ENCODE measurements around the gene SLC35E2B.

Gene SLC35E2B

DNA sequence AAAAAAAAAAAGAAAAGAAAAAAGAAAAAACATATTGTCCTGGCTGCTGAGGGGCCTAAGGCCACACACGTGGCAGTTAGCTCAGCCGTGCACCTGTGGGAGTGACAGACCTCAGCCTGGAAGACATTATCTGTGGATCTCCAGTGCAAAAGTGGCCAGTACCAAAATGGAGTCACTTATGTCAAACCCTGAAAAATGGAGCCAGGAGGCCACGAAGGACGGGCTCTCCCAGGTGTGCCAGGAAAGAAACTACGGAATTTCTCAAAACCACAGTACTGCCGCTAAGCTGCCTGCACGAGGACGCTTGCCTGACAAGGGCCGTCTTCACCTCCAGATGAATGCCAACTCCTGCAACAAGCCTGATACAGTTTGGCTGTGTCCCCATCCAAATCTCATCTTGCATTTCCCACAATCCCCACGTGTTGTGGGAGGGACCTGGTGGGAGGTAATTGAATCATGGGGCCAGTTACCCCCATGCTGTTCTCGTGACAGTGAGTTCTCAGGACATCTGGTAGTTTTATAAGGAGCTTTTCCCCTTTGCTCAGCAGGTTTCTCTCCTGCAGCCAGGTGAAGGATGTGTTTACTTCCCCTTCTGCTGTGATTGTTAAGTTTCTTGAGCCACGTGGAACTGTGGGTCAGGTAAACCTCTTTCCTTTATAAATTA, 82.6 kb downstream of the SLC35E2B start:
- DNase-seq (ENCODE audit: low spot score) = no peak

Data from kidney tubule cell (primary cell).